Mucosa of rectum (tissue), 2 donors: ENCODE measurements around the gene ZNF324B.
"Not testable (repeated sequence)": the region's sequence is repeated elsewhere in the genome, so short reads cannot be mapped to it uniquely, and the experiment has no call there.

Source experiments
- H3K27ac ChIP-seq, 2 donors: one replicate each; pipeline ENCODE4 v1.7.0; 2013; ENCODE audit warnings: inconsistent platforms in 2 of 2, low read depth in 2 of 2, low read length in 2 of 2
- H3K27me3 ChIP-seq, 2 donors: one replicate each; pipeline ENCODE4 v1.7.0; 2013; ENCODE audit warnings: low read length in 2 of 2; ENCODE audit not compliant: control insufficient read depth in 2 of 2, insufficient read depth in 2 of 2
- H3K36me3 ChIP-seq, 2 donors: one replicate each; pipeline ENCODE4 v1.7.0; 2013; ENCODE audit warnings: low read length in 2 of 2; ENCODE audit not compliant: control insufficient read depth in 2 of 2, insufficient read depth in 2 of 2
- H3K4me1 ChIP-seq, 2 donors: one replicate each; pipeline ENCODE4 v1.7.0; 2013; ENCODE audit warnings: low read length in 2 of 2, mild to moderate bottlenecking in 1 of 2; ENCODE audit not compliant: control insufficient read depth in 2 of 2, insufficient read depth in 2 of 2
- H3K4me3 ChIP-seq, 2 donors: one replicate each; pipeline ENCODE4 v1.7.0; 2013; ENCODE audit warnings: low read length in 2 of 2
- H3K9ac ChIP-seq, 2 donors: one replicate each; pipeline ENCODE4 v1.7.0; 2013; ENCODE audit warnings: low read length in 2 of 2, low read depth in 1 of 2, mild to moderate bottlenecking in 1 of 2
- H3K9me3 ChIP-seq, 2 donors: one replicate each; pipeline ENCODE4 v1.7.0; 2013; ENCODE audit warnings: low read length in 2 of 2; ENCODE audit not compliant: control insufficient read depth in 2 of 2
- donor health status: healthy.
- donor health status: Normal muscosa, but diverticular disease.

Gene ZNF324B

DNA sequence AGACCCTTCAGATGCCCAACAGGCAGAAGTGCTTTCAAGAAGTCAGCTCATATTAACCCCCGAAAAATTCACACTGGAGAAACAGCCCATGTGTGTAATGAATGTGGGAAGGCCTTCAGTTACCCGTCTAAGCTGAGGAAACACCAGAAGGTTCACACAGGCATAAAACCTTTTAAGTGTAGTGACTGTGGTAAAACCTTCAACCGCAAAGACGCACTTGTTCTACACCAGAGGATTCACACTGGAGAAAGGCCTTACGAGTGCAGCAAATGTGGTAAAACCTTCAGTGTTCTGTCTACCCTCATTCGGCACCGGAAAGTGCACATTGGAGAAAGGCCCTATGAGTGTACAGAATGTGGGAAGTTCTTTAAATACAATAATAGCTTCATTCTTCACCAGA lies 34.4 kb upstream of the ZNF324B start:
- H3K27me3 ChIP-seq: no peaks in the 10 kb centered on the region
- H3K9me3 ChIP-seq: no peaks in the 10 kb centered on the region
- H3K4me3 ChIP-seq: no peak overlapping the region
- H3K36me3 ChIP-seq: peaks cover 17 to 26% of the 10 kb centered on the region in 2 donors
- H3K9ac ChIP-seq: no peak overlapping the region
- no peak overlapping the region for H3K27ac ChIP-seq
- H3K4me1 ChIP-seq: no peaks in the 10 kb centered on the region

DNA sequence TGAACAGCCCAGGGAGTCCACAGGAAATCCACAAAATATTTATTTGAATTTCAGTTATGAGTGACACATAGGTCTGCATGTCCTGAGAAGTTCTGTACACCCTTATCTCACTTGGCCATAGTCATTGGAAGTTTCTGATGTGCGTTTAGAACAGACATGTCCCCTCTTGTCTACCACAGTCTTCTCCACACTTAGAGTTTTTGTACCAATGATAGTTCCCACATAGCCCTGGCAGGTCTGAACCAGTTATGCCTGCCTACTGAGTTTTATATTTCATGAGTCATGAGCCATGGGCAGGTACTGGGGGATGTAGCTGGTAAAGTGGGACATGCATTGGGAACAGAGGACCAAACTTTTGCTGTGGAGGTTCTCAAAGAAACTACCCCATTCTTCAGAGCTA lies 22.8 kb upstream of the ZNF324B start:
- Histone ChIP-seq H3K9me3 (peaks cover 33 to 43% of the 10 kb centered on the region in 2 donors), H3K9ac (no peak overlapping the region), H3K36me3 (peaks cover under 1 to 13% of the 10 kb centered on the region in 2 donors), H3K27ac (no peak overlapping the region), H3K4me1 (no peaks in the 10 kb centered on the region), H3K4me3 (no peak overlapping the region), H3K27me3 (no peaks in the 10 kb centered on the region)

DNA sequence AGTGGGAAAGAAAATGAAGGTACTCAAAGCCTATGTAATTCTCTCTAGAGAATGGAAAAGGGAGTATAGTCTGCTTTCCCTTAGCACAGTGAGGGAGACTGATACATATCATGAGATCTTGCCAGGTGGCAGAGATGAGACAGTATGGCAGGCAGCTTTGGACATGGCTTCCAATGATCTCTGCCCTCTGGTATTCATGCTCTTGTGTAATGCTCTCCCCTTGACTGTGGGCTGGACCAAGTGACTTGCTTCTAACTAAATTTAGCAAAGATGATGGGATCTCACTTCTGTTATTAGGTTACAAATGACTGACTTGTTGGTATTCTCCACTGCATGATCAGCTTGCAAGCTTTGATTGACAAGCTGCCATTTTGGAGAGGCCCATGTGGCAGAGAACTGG lies 21.7 kb upstream of the ZNF324B start:
- Histone ChIP-seq H3K9me3 (peaks cover 44 to 53% of the 10 kb centered on the region in 2 donors), H3K9ac (no peak overlapping the region), H3K4me1 (no peaks in the 10 kb centered on the region), H3K27ac (no peak overlapping the region), H3K27me3 (no peaks in the 10 kb centered on the region), H3K36me3 (peaks cover 12 to 24% of the 10 kb centered on the region in 2 donors), H3K4me3 (no peak overlapping the region)

DNA sequence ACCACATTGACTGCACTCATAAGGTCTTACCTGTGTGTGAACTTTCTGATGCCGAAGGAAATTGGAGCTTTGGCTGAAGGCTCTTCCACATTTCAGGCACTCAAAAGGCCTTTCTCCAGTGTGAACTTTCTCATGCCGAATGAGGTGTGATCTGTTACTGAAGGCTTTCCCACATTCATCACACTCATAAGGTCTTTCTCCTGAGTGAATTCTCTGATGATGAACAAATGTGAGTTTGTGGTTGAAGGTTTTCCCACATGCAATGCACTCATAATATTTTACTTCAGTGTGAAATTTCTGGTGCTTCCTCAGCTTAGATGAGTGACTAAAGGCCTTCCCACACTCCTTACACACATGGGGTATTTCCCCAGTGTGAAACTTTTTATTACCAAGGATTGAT lies 17.2 kb upstream of the ZNF324B start:
- Histone ChIP-seq H3K27me3 (no peaks in the 10 kb centered on the region), H3K27ac (no peak overlapping the region), H3K4me3 (peak overlapping the region in 1 of 2 donors; percentile 22), H3K4me1 (peaks cover 0 to 3% of the 10 kb centered on the region in 2 donors), H3K9me3 (peaks cover 52 to 65% of the 10 kb centered on the region in 2 donors), H3K36me3 (peaks cover 21 to 50% of the 10 kb centered on the region in 2 donors), H3K9ac (no peak overlapping the region)

DNA sequence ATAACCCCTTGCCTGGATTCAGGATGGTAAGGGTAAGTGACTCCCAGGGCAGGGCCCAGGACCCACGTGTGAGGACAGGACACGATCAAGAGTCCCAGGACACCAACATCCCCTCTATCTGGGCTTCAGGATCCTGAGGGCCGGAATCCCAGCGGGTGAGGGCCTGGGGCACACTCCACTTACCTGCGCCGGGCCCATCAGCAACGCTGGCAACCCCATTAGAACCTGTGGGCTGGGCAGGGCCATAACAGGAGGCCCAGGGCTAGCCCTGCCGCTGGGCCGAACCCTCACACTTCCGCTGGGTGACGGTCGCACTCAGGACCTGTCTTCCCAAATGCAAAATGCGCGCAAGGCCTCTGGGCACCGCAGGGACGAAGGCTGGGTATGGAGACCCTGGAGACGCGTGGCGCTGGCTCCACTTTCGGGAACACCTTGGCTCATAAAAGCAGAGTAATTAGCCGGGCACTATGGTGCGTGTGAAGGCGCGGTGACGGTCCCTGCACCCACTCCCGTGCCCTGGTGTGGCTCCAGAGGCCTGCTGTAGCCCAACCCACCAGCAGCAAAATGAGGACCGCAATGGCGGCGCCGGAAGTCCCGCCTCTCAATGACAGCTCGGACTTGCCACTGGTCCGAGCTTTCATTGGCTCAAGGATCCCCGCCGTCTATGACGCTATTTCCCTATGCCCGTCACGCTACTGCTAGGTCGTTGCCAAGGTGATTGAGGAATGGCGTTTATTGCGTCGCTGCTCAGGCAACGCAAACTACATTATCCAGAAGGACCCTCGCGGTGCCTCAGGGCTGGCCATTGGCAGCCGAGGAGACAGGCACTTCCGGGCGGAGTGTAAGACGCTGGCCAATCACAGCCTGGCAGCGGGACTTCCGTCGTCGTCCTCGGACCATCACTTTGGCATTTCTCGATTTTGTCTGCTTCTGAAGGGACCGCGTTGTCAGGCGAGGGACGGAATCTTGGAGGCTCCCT lies 11.6 kb upstream of the ZNF324B start, which contains the start of gene ZNF132:
Gene ZNF132 (minus strand): TSS at position 578 of the 979 bp plus-strand sequence. CDS start 332 bp downstream, at position 246.
- Histone ChIP-seq H3K9ac (peak within 1 kb of the TSS; percentile 56 to 63), H3K9me3 (peaks cover 7 to 24% of the 10 kb centered on the region in 2 donors)

DNA sequence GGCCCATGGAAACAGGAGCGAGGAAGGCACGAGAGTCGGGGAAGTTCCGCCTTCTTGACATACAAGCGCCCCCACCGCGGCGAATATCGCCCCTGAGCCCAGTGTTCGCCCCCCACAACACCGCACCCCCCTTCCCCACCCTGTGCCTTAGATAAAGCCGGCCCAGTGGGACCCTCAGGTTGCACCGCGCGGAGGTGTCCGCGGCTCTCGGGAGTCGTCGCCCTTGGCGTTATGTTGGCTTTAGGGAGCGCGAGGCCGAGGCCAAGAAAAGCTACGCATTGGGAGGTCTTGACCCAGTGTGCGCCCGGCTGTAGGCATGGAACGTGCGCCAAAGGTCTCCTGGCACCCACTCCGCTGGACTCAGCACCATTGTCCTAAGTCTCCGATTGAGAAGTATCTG lies 10.9 kb upstream of the ZNF324B start:
- Histone ChIP-seq H3K27ac (peak overlapping the region; percentile 54 to 66), H3K27me3 (no peaks in the 10 kb centered on the region), H3K4me3 (peak overlapping the region; percentile 82 to 91), H3K36me3 (peaks cover 6 to 17% of the 10 kb centered on the region in 2 donors), H3K4me1 (peaks cover 6 to 9% of the 10 kb centered on the region in 2 donors), H3K9ac (peak overlapping the region in 1 of 2 donors; percentile 27), H3K9me3 (peaks cover 3 to 19% of the 10 kb centered on the region in 2 donors)

More for the DNA sequence above, 11.6 kb upstream of the ZNF324B start, which contains the start of gene ZNF132:
- no peaks in the 10 kb centered on the region for H3K27me3 ChIP-seq
- H3K4me3 ChIP-seq: peak within 1 kb of the TSS; percentile 82 to 91
- peaks cover 7 to 24% of the 10 kb centered on the region in 2 donors for H3K36me3 ChIP-seq
- peaks cover 6 to 9% of the 10 kb centered on the region in 2 donors for H3K4me1 ChIP-seq
- peak within 1 kb of the TSS; percentile 54 to 79 for H3K27ac ChIP-seq

DNA sequence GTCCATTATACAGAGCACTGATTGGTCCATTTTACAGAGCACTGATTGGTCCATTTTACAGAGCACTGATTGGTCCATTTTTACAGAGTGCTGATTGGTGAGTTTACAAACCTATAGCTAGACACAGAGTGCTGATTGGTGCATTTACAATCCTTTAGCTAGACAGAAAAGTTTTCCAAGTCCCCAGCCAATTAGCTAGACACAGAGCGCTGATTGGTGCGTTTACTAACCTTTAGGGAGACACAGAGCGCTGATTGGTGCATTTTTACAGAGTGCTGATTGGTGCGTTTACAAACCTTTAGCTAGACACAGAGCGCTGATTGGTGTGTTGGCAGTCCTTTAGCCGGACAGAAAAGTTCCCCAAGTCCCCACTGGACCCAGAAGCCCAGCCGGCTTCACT lies 8.4 kb upstream of the ZNF324B start:
- H3K9ac ChIP-seq, H3K36me3 ChIP-seq, H3K4me1 ChIP-seq, H3K27me3 ChIP-seq, H3K4me3 ChIP-seq, H3K9me3 ChIP-seq, H3K27ac ChIP-seq: not testable (repeated sequence)

DNA sequence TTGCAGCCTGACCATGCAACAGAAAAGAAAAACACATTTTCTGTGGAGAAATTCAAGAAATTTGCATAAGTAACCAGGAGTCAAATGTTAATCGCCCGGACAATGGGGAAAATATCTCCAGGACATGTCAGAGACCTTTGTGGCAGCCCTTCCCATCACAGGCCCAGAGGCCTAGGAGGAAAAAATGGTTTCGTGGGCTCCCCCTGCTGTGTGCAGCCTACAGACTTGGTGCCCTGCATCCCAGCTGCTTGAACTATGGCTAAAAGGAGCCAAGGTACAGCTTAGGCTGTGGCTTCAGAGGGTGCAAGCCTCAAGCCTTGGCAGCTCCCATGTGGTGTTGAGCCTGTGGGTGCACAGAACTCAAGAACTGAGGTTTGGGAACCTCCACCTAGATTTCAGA lies 2.6 kb upstream of the ZNF324B start:
- not testable (repeated sequence) for H3K36me3 ChIP-seq, H3K4me3 ChIP-seq, H3K27me3 ChIP-seq, H3K9me3 ChIP-seq, H3K27ac ChIP-seq, H3K4me1 ChIP-seq, H3K9ac ChIP-seq

DNA sequence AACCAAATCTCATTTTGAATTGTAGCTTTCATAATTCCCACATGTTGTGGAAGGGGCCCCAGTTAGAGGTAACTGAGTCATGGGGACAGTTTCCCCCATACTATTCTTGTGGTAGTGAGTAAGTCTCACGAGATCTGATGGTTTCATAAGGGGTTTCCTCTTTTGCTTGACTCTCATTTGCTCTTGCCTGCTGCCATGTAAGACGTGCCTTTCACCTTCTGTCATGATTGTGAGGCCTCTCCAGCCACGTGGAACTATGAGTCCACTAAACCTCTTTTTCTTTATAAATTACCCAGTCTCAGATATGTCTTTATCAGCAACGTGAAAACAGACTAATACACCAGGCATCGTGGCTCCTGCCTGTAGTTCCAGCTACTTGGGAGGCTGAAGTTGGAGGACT lies 1.4 kb upstream of the ZNF324B start:
- H3K4me3 ChIP-seq, H3K9ac ChIP-seq, H3K27ac ChIP-seq, H3K4me1 ChIP-seq, H3K36me3 ChIP-seq, H3K9me3 ChIP-seq, H3K27me3 ChIP-seq: not testable (repeated sequence)

DNA sequence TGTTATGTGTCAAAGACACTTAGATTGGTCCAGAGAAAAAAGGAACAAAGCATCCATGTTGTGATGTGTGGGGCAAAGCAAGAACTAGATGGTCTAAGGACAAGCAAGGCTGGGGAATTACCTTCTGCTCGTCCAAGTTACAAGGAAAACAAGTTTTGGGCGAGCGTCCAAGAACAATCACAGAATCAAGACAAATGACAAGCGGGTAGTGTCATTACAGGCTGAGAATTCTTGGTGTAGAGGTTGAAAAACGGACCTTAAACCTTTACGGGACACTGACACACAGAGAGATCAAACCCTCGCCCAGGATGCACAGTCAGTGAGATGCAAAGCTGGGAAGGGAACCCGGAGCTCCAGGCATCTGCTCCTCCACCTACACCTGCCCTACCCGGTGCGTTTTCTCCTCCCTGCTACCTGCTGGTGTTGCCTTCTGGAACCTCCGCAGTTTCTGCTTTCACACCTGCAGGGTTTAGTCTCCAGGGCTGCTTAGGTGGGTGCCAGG lies 515 bp upstream of the ZNF324B start:
- H3K27ac ChIP-seq: no peak overlapping the region

More for the DNA sequence above, 515 bp upstream of the ZNF324B start:
- Histone ChIP-seq H3K9ac (peak overlapping the region; percentile 32 to 60), H3K27me3 (no peaks in the 10 kb centered on the region), H3K36me3 (peaks cover 3 to 4% of the 10 kb centered on the region in 2 donors), H3K4me1 (peaks cover 7 to 8% of the 10 kb centered on the region in 2 donors), H3K4me3 (peak overlapping the region; percentile 65 to 89), H3K9me3 (peaks cover 0 to 2% of the 10 kb centered on the region in 2 donors)
